Gastroesophageal sphincter (tissue), 4 donors: ENCODE results near the gene ORMDL3. TPM values are rescaled to one million over a fixed set of nuclear protein-coding genes. Genes with fewer than 3 reads are reported as not detected.

Source experiments
- ATAC-seq: fragments of 150-250 bp; one replicate; pipeline ENCODE4 v1.9.1; 2016; ENCODE audit warnings: mild to moderate bottlenecking, moderate library complexity
- H3K27ac ChIP-seq, 4 donors: fragments of 200-600 bp; sonication (generic) in 3 of 4; 1 replicate in 3 of 4; 2 replicates in 1 of 4; pipeline ENCODE4 v1.5.1; 2016 to 2019
- H3K27me3 ChIP-seq: fragments of 200-600 bp; sonication (generic); one replicate; pipeline ENCODE4 v1.5.1; 2019
- H3K36me3 ChIP-seq, 2 donors: fragments of 200-600 bp; sonication (generic); one replicate each; pipeline ENCODE4 v1.5.1; 2019; ENCODE audit warnings: control low read depth in 1 of 2
- H3K4me1 ChIP-seq, 3 donors: fragments of 200-600 bp; sonication (generic); 1 replicate in 2 of 3; 2 replicates in 1 of 3; pipeline ENCODE4 v1.5.1; 2016 to 2019; ENCODE audit warnings: control low read depth in 2 of 3
- H3K4me3 ChIP-seq, 2 donors: fragments of 200-600 bp; sonication (generic); one replicate each; pipeline ENCODE4 v1.5.1; 2019; ENCODE audit warnings: mild to moderate bottlenecking in 1 of 2, moderate library complexity in 1 of 2
- H3K9me3 ChIP-seq, 3 donors: fragments of 200-600 bp; sonication (generic); one replicate each; pipeline ENCODE4 v1.5.1; 2017 to 2019; ENCODE audit warnings: control low read depth in 2 of 3
- EP300 ChIP-seq: sonication (generic); formaldehyde crosslinking; IDR thresholded peaks from one replicate; pipeline ENCODE4 v1.6.1; 2017; ENCODE audit warnings: antibody characterized with exemption, mild to moderate bottlenecking
- POLR2A ChIP-seq, 2 donors: fragments of 450-650 bp; IDR thresholded peaks; one replicate each; pipeline ENCODE4 v1.6.1; 2017; ENCODE audit warnings: antibody characterized with exemption in 2 of 2, mild to moderate bottlenecking in 2 of 2, moderate library complexity in 1 of 2
- POLR2AphosphoS5 ChIP-seq: sonication (generic); formaldehyde crosslinking; IDR thresholded peaks from one replicate; pipeline ENCODE4 v1.6.1; 2017; ENCODE audit warnings: antibody characterized with exemption
- WGBS, 2 donors: methylation state at CpG; one replicate each; pipeline ENCODE4 v1.1.5; 2018; ENCODE audit warnings: low coverage in 1 of 2; 5-methylcytosine and 5-hydroxymethylcytosine counted together
- total RNA-seq, 4 donors: library from RNA; depleted of rRNA; stranded (reverse); fragments of >200 nt; gene quantifications; one replicate each; pipeline ENCODE4 v1.1.0, GENCODE V29; 2016
- TF ChIP-seq, protein P1 (sequence below), 4 experiments: fragments of 200-600 bp in 2 of 4; fragments of 450-650 bp in 2 of 4; sonication (generic) in 1 of 4; IDR thresholded peaks; one replicate each; pipeline ENCODE4 v1.5.1; 2017 to 2019; ENCODE audit warnings: antibody characterized with exemption in 4 of 4, mild to moderate bottlenecking in 2 of 4, moderate library complexity in 2 of 4

Gene ORMDL3
- total RNA-seq, 4 donors from 2014 or later = 41.9 to 51.2 (median 46.9) TPM

DNA sequence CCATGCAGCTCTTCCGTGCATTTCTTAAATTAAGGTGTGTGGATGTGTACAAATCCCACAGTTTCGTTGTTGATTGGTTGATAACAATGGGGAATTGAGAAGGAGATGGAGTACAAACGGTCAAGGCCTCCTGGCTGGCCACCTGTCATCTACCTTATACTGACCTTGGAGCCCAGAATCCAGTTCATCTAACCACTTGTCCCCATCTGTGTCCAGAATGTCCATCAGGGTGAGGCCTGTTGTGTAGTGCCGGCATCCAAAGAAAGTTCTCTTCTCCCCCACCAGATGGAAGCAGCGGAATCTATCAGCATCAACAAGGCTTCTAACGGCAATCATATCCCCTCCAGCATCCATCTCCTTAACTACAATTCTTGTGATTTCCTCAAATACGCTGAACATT lies 10.5 kb downstream of the ORMDL3 start:
- H3K4me3 ChIP-seq = no peak overlapping the region
- ATAC-seq = no peak
- H3K36me3 ChIP-seq = peaks cover 0 to 45% of the 10 kb centered on the region in 2 donors
- H3K27me3 ChIP-seq = no peaks in the 10 kb centered on the region
- no peaks in the 10 kb centered on the region for H3K4me1 ChIP-seq
- TF ChIP-seq EP300 (no peak), POLR2AphosphoS5 (no peak), POLR2A (IDR thresholded peaks at IDR 0.05) (no peak)
- TF ChIP-seq, protein P1, sequence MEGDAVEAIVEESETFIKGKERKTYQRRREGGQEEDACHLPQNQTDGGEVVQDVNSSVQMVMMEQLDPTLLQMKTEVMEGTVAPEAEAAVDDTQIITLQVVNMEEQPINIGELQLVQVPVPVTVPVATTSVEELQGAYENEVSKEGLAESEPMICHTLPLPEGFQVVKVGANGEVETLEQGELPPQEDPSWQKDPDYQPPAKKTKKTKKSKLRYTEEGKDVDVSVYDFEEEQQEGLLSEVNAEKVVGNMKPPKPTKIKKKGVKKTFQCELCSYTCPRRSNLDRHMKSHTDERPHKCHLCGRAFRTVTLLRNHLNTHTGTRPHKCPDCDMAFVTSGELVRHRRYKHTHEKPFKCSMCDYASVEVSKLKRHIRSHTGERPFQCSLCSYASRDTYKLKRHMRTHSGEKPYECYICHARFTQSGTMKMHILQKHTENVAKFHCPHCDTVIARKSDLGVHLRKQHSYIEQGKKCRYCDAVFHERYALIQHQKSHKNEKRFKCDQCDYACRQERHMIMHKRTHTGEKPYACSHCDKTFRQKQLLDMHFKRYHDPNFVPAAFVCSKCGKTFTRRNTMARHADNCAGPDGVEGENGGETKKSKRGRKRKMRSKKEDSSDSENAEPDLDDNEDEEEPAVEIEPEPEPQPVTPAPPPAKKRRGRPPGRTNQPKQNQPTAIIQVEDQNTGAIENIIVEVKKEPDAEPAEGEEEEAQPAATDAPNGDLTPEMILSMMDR (IDR thresholded peaks at IDR 0.05) = no peak
- no peaks in the 10 kb centered on the region for H3K9me3 ChIP-seq
- 82 to 89% methylated on average over 3 of the region's 7 CpGs for WGBS, 2 donors
- H3K27ac ChIP-seq = no peak overlapping the region

DNA sequence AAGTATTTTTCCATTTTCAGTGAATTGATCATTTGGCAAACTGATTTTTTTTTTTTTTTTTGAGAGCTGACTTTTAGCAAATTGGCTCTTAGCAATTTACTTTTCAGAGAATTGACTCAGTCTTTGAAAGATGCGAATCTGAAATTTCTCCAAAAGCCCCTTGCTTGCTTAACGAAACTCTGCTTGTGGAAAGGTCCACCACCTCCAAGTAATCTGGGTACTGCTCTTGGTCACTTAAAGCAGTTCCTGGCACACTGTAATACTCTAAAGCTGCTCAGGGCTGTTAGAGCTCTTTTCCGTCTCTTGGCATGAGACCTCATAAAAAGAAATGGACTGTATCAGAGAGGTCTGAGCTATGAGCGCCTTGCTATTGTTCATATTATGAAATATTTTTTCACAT lies 11.8 kb downstream of the ORMDL3 start:
- ATAC-seq = no peak
- H3K27me3 ChIP-seq = no peaks in the 10 kb centered on the region
- no peak for TF ChIP-seq POLR2AphosphoS5
- TF ChIP-seq EP300 = no peak
- TF ChIP-seq, protein P1 (IDR thresholded peaks at IDR 0.05) = no peak
- no peak for TF ChIP-seq POLR2A (IDR thresholded peaks at IDR 0.05)

DNA sequence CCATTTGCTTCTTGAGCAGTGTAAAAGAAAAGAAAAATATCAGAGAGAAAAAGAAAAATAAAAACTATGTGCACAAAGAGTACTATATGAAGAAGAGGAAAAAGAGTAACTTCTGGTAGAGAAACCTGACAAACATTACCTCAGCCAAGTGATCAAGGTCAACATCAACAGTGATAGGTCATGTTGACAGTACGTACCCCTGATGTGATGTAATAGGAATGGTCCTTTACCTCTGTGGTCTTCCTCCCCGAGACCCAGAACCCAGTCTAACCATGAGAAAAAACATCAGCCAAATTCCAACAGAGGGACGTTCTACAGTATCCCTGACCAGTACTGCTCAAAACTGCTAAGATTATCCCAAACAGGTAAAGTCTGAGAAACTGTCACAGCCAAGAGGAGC lies 13.4 kb downstream of the ORMDL3 start:
- no peak overlapping the region for H3K27ac ChIP-seq
- no peaks in the 10 kb centered on the region for H3K27me3 ChIP-seq
- no peaks in the 10 kb centered on the region for H3K4me1 ChIP-seq
- TF ChIP-seq, protein P1 (IDR thresholded peaks at IDR 0.05) = no peak
- no peak for TF ChIP-seq POLR2AphosphoS5
- no peak for TF ChIP-seq EP300
- H3K36me3 ChIP-seq = peaks cover 0 to 36% of the 10 kb centered on the region in 2 donors
- 78 to 100% methylated on average over 1 to 3 of the region's 3 CpGs for WGBS, 2 donors
- H3K9me3 ChIP-seq = no peaks in the 10 kb centered on the region
- H3K4me3 ChIP-seq = no peak overlapping the region
- ATAC-seq = no peak

More for the DNA sequence above, 11.8 kb downstream of the ORMDL3 start:
- Histone ChIP-seq H3K9me3 (no peaks in the 10 kb centered on the region), H3K4me3 (no peak overlapping the region), H3K4me1 (no peaks in the 10 kb centered on the region), H3K36me3 (peaks cover 0 to 36% of the 10 kb centered on the region in 2 donors), H3K27ac (no peak overlapping the region)
- WGBS, 2 donors = 79% methylated on average over 2 of the region's 4 CpGs; no CpG with 5 or more reads in 1 of the 2 donors

DNA sequence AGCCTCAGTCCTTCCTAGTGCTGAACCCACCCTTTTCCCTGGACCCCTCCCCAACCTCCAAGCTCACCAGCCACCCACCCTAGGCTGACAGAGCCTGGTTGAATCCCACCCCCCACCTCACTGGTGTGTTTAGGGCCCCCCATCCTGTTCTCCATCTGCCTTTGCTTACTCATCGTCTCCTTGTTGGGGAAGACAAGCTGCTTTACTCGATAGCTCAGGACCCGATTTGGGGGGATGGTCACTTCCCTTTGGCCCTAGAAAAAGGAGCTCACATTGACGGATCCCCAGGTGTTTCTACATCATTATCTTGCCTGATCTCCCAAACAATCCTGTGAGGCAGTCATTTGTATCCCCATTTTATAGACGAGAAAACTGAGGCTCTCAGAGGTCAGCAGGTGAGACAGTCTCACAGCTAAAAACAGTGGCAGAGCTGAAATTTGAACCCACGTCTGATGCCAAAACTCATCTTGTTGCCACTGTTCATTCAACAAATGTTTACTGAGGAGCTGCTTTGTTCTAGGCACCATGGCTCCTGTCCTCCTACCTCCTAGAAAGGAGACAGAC lies 18.5 kb downstream of the ORMDL3 start:
- TF ChIP-seq POLR2A (IDR thresholded peaks at IDR 0.05) = no peak
- TF ChIP-seq, protein P1 (IDR thresholded peaks at IDR 0.05) = no peak
- 82% methylated on average over 1 of the region's 6 CpGs; no CpG with 5 or more reads in 1 of the 2 donors for WGBS, 2 donors
- H3K36me3 ChIP-seq = peaks cover 0 to 32% of the 10 kb centered on the region in 2 donors

DNA sequence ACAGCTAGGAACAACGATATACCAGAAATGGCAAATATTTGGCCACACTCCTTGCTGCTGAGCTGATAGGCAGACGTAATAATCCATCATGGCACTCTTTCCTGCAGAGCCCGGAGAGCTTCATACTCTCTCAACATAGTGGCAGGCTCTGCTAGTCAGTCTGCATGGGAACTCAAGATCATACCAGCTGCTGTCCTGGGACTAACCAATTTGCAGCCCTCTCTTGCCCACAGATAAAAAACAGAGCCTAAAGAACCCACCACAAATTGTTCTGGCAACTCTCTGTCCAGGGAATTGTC lies 22.5 kb downstream of the ORMDL3 start:
- no peaks in the 10 kb centered on the region for H3K9me3 ChIP-seq
- no peak overlapping the region for H3K27ac ChIP-seq
- H3K27me3 ChIP-seq = no peaks in the 10 kb centered on the region
- H3K36me3 ChIP-seq = peaks cover 0 to 26% of the 10 kb centered on the region in 2 donors
- ATAC-seq = no peak
- H3K4me1 ChIP-seq = no peaks in the 10 kb centered on the region
- TF ChIP-seq POLR2AphosphoS5 = no peak
- TF ChIP-seq, protein P1 (IDR thresholded peaks at IDR 0.05) = no peak
- H3K4me3 ChIP-seq = no peak overlapping the region
- WGBS, 2 donors = 60 to 75% methylated on average over 2 of the region's 3 CpGs

More for the DNA sequence above, 18.5 kb downstream of the ORMDL3 start:
- H3K4me1 ChIP-seq = no peaks in the 10 kb centered on the region
- H3K27me3 ChIP-seq = no peaks in the 10 kb centered on the region
- no peak overlapping the region for H3K4me3 ChIP-seq
- no peak for ATAC-seq
- no peaks in the 10 kb centered on the region for H3K9me3 ChIP-seq
- H3K27ac ChIP-seq = no peak overlapping the region
